HPDE6-E6E7 (cell line): Measurements from ENCODE around the gene TJP2.

Experiments
- DNase-seq: peaks from one replicate; pipeline ENCODE4 v3.0.0; 2011; ENCODE audit warnings: missing footprints; ENCODE audit errors: extremely low spot score

TJP2 gene

GRCh38 chr9:69173891-69174615 is at the start of gene TJP2:
Gene TJP2, plus strand, starts transcription at chr9:69174277. Its CDS starts 96 bp downstream, at chr9:69174373.
- DNase-seq = no peak

GRCh38 chr9:69130456-69131441 is 43.3 kb upstream of the TJP2 start:
- DNase-seq = no peak

GRCh38 chr9:69131682-69132081 is 42.4 kb upstream of the TJP2 start:
- peak; percentile 51 for DNase-seq

- no peak for DNase-seq
Measured at GRCh38 chr9:69132361-69132760, 41.7 kb upstream of the TJP2 start.

- no peak for DNase-seq
Measured at GRCh38 chr9:69134412-69134811, 39.7 kb upstream of the TJP2 start.

- DNase-seq = no peak
Measured at GRCh38 chr9:69136185-69136584, 37.9 kb upstream of the TJP2 start.

- DNase-seq = no peak
Measured at GRCh38 chr9:69136779-69137178, 37.3 kb upstream of the TJP2 start.

GRCh38 chr9:69137311-69137710 is 36.8 kb upstream of the TJP2 start:
- DNase-seq = no peak

GRCh38 chr9:69139596-69139995 is 34.5 kb upstream of the TJP2 start:
- no peak for DNase-seq

- no peak for DNase-seq
Measured at GRCh38 chr9:69140123-69140735, 33.8 kb upstream of the TJP2 start.

GRCh38 chr9:69141851-69142250 is 32.2 kb upstream of the TJP2 start:
- DNase-seq = no peak

GRCh38 chr9:69143291-69143690 is 30.8 kb upstream of the TJP2 start:
- no peak for DNase-seq

GRCh38 chr9:69145144-69145715 is 28.8 kb upstream of the TJP2 start:
- DNase-seq = no peak

GRCh38 chr9:69147041-69147834 is 26.8 kb upstream of the TJP2 start:
- DNase-seq = no peak

- DNase-seq = no peak
Measured at GRCh38 chr9:69149321-69149807, 24.7 kb upstream of the TJP2 start.

- DNase-seq = no peak
Measured at GRCh38 chr9:69151506-69151905, 22.6 kb upstream of the TJP2 start.

GRCh38 chr9:69153707-69154521 is 20.2 kb upstream of the TJP2 start:
- no peak for DNase-seq

GRCh38 chr9:69155341-69156030 is 18.6 kb upstream of the TJP2 start:
- DNase-seq = no peak

- DNase-seq = no peak
Measured at GRCh38 chr9:69157751-69158466, 16.2 kb upstream of the TJP2 start.
